ENCODE results near the gene ZG16B.

- TF ChIP-seq, protein P1, sequence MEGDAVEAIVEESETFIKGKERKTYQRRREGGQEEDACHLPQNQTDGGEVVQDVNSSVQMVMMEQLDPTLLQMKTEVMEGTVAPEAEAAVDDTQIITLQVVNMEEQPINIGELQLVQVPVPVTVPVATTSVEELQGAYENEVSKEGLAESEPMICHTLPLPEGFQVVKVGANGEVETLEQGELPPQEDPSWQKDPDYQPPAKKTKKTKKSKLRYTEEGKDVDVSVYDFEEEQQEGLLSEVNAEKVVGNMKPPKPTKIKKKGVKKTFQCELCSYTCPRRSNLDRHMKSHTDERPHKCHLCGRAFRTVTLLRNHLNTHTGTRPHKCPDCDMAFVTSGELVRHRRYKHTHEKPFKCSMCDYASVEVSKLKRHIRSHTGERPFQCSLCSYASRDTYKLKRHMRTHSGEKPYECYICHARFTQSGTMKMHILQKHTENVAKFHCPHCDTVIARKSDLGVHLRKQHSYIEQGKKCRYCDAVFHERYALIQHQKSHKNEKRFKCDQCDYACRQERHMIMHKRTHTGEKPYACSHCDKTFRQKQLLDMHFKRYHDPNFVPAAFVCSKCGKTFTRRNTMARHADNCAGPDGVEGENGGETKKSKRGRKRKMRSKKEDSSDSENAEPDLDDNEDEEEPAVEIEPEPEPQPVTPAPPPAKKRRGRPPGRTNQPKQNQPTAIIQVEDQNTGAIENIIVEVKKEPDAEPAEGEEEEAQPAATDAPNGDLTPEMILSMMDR (IDR thresholded peaks at IDR 0.05): no peak
- TF ChIP-seq PRDM15 (CRISPR knock-in tag; IDR thresholded peaks at IDR 0.05): no peak
Observed at GRCh38 chr16:2874032-2874911, 44.2 kb downstream of the ZG16B start.

Measured in WTC11 (cell line).